ENCODE measurements around the gene ACKR2. TPM values are rescaled to one million over a fixed set of nuclear protein-coding genes. Genes with fewer than 3 reads are reported as not detected.

Gene ACKR2
- total RNA-seq, 1 experiment from 2014 or later = not detected

GRCh38 chr3:42803414-42804105, 5.7 kb upstream of the ACKR2 start:
- no CpG with 5 or more reads among the region's 33 CpGs for WGBS (ENCODE audit: extremely low coverage, insufficient read length, low lambda C conversion rate)

More at GRCh38 chr3:42803414-42804105, 5.7 kb upstream of the ACKR2 start:
- Histone ChIP-seq H2BK5ac (ENCODE audit: insufficient read length, low read length) (no peak overlapping the region), H2AK5ac (ENCODE audit: insufficient read length, low read length) (no peak overlapping the region), H3K4ac (ENCODE audit: low read depth, low read length) (peak overlapping the region; percentile 31; the same call in 1 of the 2 replicates), H3K23ac (ENCODE audit: insufficient read length, low read depth, low read length) (no peak overlapping the region), H2BK20ac (ENCODE audit: low read depth, low read length, poor library complexity, severe bottlenecking) (no peak overlapping the region), H2BK12ac (ENCODE audit: insufficient read length, low read depth, low read length) (peak overlapping the region; percentile 5), H3K27ac (ENCODE audit: insufficient read length, low read depth, low read length) (no peak overlapping the region), H3K9ac (ENCODE audit: extremely low read depth, insufficient read length, low read length) (peak overlapping the region; percentile 90), H3T11ph (ENCODE audit: low read length) (no peak overlapping the region), H4K91ac (ENCODE audit: insufficient read length, low read depth, low read length) (peak overlapping the region; percentile 24), H4K20me1 (ENCODE audit: control insufficient read depth, insufficient read depth, insufficient read length) (no peaks in the 10 kb centered on the region), H2AFZ (ENCODE audit: low read length) (no peak overlapping the region), H3K4me1 (ENCODE audit: insufficient read depth, low read length) (peaks cover 2% of the 10 kb centered on the region), H2BK120ac (ENCODE audit: low read depth, low read length, poor library complexity, severe bottlenecking) (no peak overlapping the region), H3K9me3 (ENCODE audit: control insufficient read depth, low read depth, low read length) (no peaks in the 10 kb centered on the region), H3K4me2 (ENCODE audit: insufficient read depth, insufficient read length, low read length) (peak overlapping the region; percentile 90), H3K79me1 (ENCODE audit: insufficient read depth, low read depth, low read length, poor library complexity, severe bottlenecking) (peaks cover 2% of the 10 kb centered on the region), H3K14ac (ENCODE audit: insufficient read depth, low read length) (peak overlapping the region; percentile 87), H3K79me2 (ENCODE audit: insufficient read depth, low read length) (peaks cover 14% of the 10 kb centered on the region; the same call in 1 of the 2 replicates), H4K8ac (replicated peaks; ENCODE audit: insufficient read length, low read depth, low read length) (peak overlapping the region; percentile 20), H3K18ac (ENCODE audit: insufficient read length, low read depth, low read length) (peak overlapping the region; percentile 88), H2BK15ac (ENCODE audit: low read depth, low read length) (no peak overlapping the region), H3K56ac (ENCODE audit: insufficient read length, low read depth, low read length) (no peak overlapping the region), H3K27me3 (ENCODE audit: insufficient read depth, low read length) (peaks cover 4% of the 10 kb centered on the region; the same call in 1 of the 2 replicates), H3K23me2 (ENCODE audit: insufficient read length, low read depth, low read length, poor library complexity, severe bottlenecking) (peaks cover 10% of the 10 kb centered on the region), H4K5ac (ENCODE audit: insufficient read length, low read depth, low read length) (peak overlapping the region; percentile 38)
- TF ChIP-seq CTCF (conservative IDR thresholded peaks at IDR 0.05) = no peak
- peak; percentile 43 for DNase-seq
- H3K27ac Mint-ChIP-seq = peak overlapping the region; percentile 96 to 98 (median 96)
- peaks cover 4 to 8% (median 5%) of the 10 kb centered on the region in 3 experiments; a peak in 6 of 7 replicates for H3K36me3 Mint-ChIP-seq (ENCODE audit: insufficient read depth in 1 of 3, low read depth in 3 of 3)
- H3K4me1 Mint-ChIP-seq = peaks cover 52 to 54% of the 10 kb centered on the region in 2 experiments
- peaks cover 22% of the 10 kb centered on the region for H3K27me3 Mint-ChIP-seq (ENCODE audit: low read depth)
- H3K4me3 Mint-ChIP-seq = peak overlapping the region; percentile 94 to 96
- no peaks in the 10 kb centered on the region for H3K9me3 Mint-ChIP-seq
